HepG2 (cell line): ENCODE results near the gene ZC3H4. TPM values are rescaled to one million over a fixed set of nuclear protein-coding genes. Genes with fewer than 3 reads are reported as not detected.

Experiments
- ATF5 ChIP-seq: sonication (generic); formaldehyde crosslinking; IDR thresholded peaks from 2 replicates; pipeline ENCODE4 v1.4.0; 2020; ENCODE audit warnings: mild to moderate bottlenecking, low read depth, missing genetic modification reagents
- ELK4 ChIP-seq: sonication (generic); formaldehyde crosslinking; IDR thresholded peaks from 2 replicates; pipeline ENCODE4 v1.9.0; 2021; ENCODE audit warnings: missing genetic modification reagents, borderline replicate concordance
- KDM1A ChIP-seq: IDR thresholded peaks from 2 replicates; pipeline ENCODE4 v1.6.1; 2016; ENCODE audit warnings: missing compliant biosample characterization
- ONECUT2 ChIP-seq: sonication (generic); formaldehyde crosslinking; IDR thresholded peaks from 2 replicates; pipeline ENCODE4 v1.4.0; 2020; ENCODE audit warnings: missing genetic modification reagents
- PAXIP1 ChIP-seq: sonication (generic); formaldehyde crosslinking; conservative IDR thresholded peaks from 2 replicates; pipeline ENCODE4 v1.4.0; 2020; ENCODE audit warnings: mild to moderate bottlenecking, missing genetic modification reagents, moderate library complexity
- SMARCC2 ChIP-seq: fragments of 450-650 bp; IDR thresholded peaks from 2 replicates; pipeline ENCODE4 v1.6.1; 2017; ENCODE audit warnings: antibody characterized with exemption, mild to moderate bottlenecking
- TGIF2 ChIP-seq: IDR thresholded peaks from 2 replicates; pipeline ENCODE4 v1.6.1; 2016; ENCODE audit warnings: control low read depth, missing compliant biosample characterization
- ZC3H13 ChIP-seq: sonication (generic); formaldehyde crosslinking; IDR thresholded peaks from 2 replicates; pipeline ENCODE4 v1.8.1; 2023; ENCODE audit warnings: mild to moderate bottlenecking, missing genetic modification reagents, moderate library complexity
- ZNF180 ChIP-seq: sonication (generic); formaldehyde crosslinking; IDR thresholded peaks from 2 replicates; pipeline ENCODE4 v1.4.0; 2020; ENCODE audit warnings: low read depth, missing genetic modification reagents, borderline replicate concordance
- ZNF274 ChIP-seq: sonication (generic); formaldehyde crosslinking; IDR thresholded peaks from 2 replicates; pipeline ENCODE4 v1.5.1; 2020; ENCODE audit warnings: mild to moderate bottlenecking, missing genetic modification reagents
- ZNF343 ChIP-seq: sonication (generic); formaldehyde crosslinking; IDR thresholded peaks from 2 replicates; pipeline ENCODE4 v1.4.0; 2020; ENCODE audit warnings: mild to moderate bottlenecking, missing genetic modification reagents
- ZNF432 ChIP-seq: sonication (generic); formaldehyde crosslinking; IDR thresholded peaks from 2 replicates; pipeline ENCODE4 v1.5.0; 2020; ENCODE audit warnings: missing genetic modification reagents, mild to moderate bottlenecking, borderline replicate concordance
- ZNF446 ChIP-seq: sonication (generic); formaldehyde crosslinking; IDR thresholded peaks from 2 replicates; pipeline ENCODE4 v1.5.0; 2020; ENCODE audit warnings: mild to moderate bottlenecking, missing genetic modification reagents
- ZNF451 ChIP-seq: sonication (generic); formaldehyde crosslinking; IDR thresholded peaks from 2 replicates; pipeline ENCODE4 v1.5.0; 2020; ENCODE audit warnings: mild to moderate bottlenecking, missing genetic modification reagents
- ZNF503 ChIP-seq: sonication (generic); formaldehyde crosslinking; IDR thresholded peaks from 2 replicates; pipeline ENCODE4 v1.4.0; 2020; ENCODE audit warnings: missing genetic modification reagents
- ZNF609 ChIP-seq: sonication (generic); formaldehyde crosslinking; IDR thresholded peaks from 2 replicates; pipeline ENCODE4 v1.4.0; 2020; ENCODE audit warnings: mild to moderate bottlenecking, missing genetic modification reagents, borderline replicate concordance
- ZNF788 ChIP-seq: sonication (generic); formaldehyde crosslinking; IDR thresholded peaks from 2 replicates; pipeline ENCODE4 v1.5.0; 2020; ENCODE audit warnings: mild to moderate bottlenecking, missing genetic modification reagents, borderline replicate concordance
- polyA plus RNA-seq, 8 experiments: library from polyadenylated mRNA; depleted of rRNA in 3 of 8; stranded (reverse) in 7 of 8; unstranded in 1 of 8; fragments of >200 nt; fragmentation: Illumina TruSeq in 4 of 8; extraction: Trizol in 4 of 8; gene quantifications; 2 replicates each; pipeline versions ENCODE4 v1.2.1 to v1.2.3, GENCODE V29; 2011 to 2016; ENCODE audit warnings: low read depth in 4 of 8, missing spikeins in 1 of 8, mixed read lengths in 1 of 8; ENCODE audit not compliant: insufficient read depth in 1 of 8
- total RNA-seq, 5 experiments: library from RNA; depleted of rRNA; stranded (reverse); fragments of >200 nt; fragmentation: Illumina TruSeq; extraction: Trizol; gene quantifications; 2 replicates each; pipeline ENCODE4 v1.2.3, GENCODE V29; 2016; ENCODE audit warnings: low read depth in 1 of 5

Gene ZC3H4
- total and polyA plus RNA-seq, 2 of the 13 experiments (the other 11 are each of a cell fraction or from before 2014, with no cell fraction given), result 1.8 to 10.7 TPM

GRCh38 chr19:47107202-47107952, 6.2 kb downstream of the ZC3H4 start (continued):
- no peak; the same call in 1 of the 2 replicates for TF ChIP-seq ZNF609 (CRISPR knock-in tag)
- TF ChIP-seq ATF5 (CRISPR knock-in tag), result no peak
- no peak for TF ChIP-seq ZNF432 (CRISPR knock-in tag)
- no peak for TF ChIP-seq ZNF180 (CRISPR knock-in tag)
- TF ChIP-seq ZNF446, result no peak
- no peak for TF ChIP-seq ONECUT2 (CRISPR knock-in tag)
- TF ChIP-seq TGIF2, result peak; percentile 77; the same call in 1 of the 2 replicates
- no peak for TF ChIP-seq ZNF788 (CRISPR knock-in tag)
- no peak for TF ChIP-seq ZNF451
- TF ChIP-seq SMARCC2, result no peak
- TF ChIP-seq PAXIP1 (CRISPR knock-in tag), result peak; percentile 89
- peak; percentile 100 for TF ChIP-seq ZNF343 (CRISPR knock-in tag)
- no peak for TF ChIP-seq KDM1A (CRISPR knock-in tag)
- TF ChIP-seq ELK4 (CRISPR knock-in tag), result no peak
- TF ChIP-seq ZNF503, result no peak; the same call in 1 of the 2 replicates
- no peak for TF ChIP-seq ZC3H13 (CRISPR knock-in tag)
- TF ChIP-seq ZNF274 (CRISPR knock-in tag), result no peak
